ENCODE measurements around the gene TEF.

DNA sequence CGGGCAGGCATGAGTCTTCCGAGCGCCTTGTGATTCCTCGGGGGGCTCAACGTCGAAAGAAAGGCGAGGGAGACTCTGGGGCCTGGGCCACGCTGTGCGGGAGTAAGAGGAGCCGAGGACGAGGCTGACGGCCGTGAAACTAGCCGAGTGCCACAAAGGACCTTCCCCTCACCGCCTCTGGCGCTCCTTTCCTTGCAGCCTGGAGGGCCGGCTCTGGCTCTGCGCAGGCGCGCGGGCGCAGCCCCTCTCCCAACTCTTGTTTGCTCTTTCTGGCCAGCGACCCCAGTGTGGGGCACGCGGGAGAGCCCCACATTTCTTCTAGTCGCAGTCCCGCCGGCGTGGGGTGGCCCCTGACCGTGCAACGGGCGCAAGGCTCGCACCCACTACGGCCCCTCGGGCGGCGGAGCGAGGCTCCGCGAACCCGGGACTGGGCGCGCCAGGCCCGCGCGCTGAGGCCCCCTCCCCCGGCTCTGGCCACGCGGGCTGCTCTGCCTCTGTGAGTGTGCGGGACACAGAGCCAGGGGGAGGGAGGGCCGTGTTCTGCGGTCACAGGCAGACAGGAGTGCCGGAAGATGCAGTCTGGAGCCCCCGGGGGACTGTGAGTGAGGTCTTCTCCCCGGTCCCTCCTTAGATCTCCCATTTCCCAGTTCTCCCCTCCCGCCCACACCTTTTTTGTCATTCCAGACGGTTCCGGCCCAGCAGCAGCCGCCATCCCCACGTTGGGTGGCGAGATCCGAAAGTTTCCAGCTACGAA lies 65.9 kb downstream of the TEF start:
- no peak for TF ChIP-seq NFATC3 (IDR thresholded peaks at IDR 0.05)
- TF ChIP-seq, protein P1, sequence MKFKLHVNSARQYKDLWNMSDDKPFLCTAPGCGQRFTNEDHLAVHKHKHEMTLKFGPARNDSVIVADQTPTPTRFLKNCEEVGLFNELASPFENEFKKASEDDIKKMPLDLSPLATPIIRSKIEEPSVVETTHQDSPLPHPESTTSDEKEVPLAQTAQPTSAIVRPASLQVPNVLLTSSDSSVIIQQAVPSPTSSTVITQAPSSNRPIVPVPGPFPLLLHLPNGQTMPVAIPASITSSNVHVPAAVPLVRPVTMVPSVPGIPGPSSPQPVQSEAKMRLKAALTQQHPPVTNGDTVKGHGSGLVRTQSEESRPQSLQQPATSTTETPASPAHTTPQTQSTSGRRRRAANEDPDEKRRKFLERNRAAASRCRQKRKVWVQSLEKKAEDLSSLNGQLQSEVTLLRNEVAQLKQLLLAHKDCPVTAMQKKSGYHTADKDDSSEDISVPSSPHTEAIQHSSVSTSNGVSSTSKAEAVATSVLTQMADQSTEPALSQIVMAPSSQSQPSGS (CRISPR knock-in tag; IDR thresholded peaks at IDR 0.05): no peak
- TF ChIP-seq SRF (CRISPR knock-in tag; IDR thresholded peaks at IDR 0.05): no peak
- no peak for TF ChIP-seq EGR1 (conservative IDR thresholded peaks at IDR 0.05)
- TF ChIP-seq GATA2 (CRISPR knock-in tag; IDR thresholded peaks at IDR 0.05): no peak
